HG02970 (cell line): Measurements from ENCODE around the gene ZNF283.
"Not testable (repeated sequence)": the region's sequence is repeated elsewhere in the genome, so short reads cannot be mapped to it uniquely, and the experiment has no call there.

Experiments
- ATAC-seq: cut with Tn5 transposase; IDR thresholded peaks from one replicate; pipeline ENCODE4 v1.9.1; 2021; ENCODE audit warnings: mild to moderate bottlenecking, moderate library complexity, moderate number of reproducible peaks; ENCODE audit not compliant: unreplicated experiment, low FRiP score

The ZNF283 gene

GRCh38 chr19:43798546-43799409 lies 28.3 kb upstream of the ZNF283 start:
- no peak for ATAC-seq

GRCh38 chr19:43799502-43800142 lies 27.5 kb upstream of the ZNF283 start:
- ATAC-seq: no peak

GRCh38 chr19:43802216-43802951 lies 24.7 kb upstream of the ZNF283 start, which contains the start of gene LYPD5:
TSS of gene LYPD5 (minus strand) at chr19:43802447. CDS start at chr19:43802380, 67 bp downstream.
- no peak for ATAC-seq

- ATAC-seq: no peak
Measured at GRCh38 chr19:43804432-43804831, 22.7 kb upstream of the ZNF283 start.

- not testable (repeated sequence) for ATAC-seq
Measured at GRCh38 chr19:43806401-43806800, 20.7 kb upstream of the ZNF283 start.

- no peak for ATAC-seq
Measured at GRCh38 chr19:43806848-43807247, 20.3 kb upstream of the ZNF283 start.

GRCh38 chr19:43807651-43808050 lies 19.5 kb upstream of the ZNF283 start:
- ATAC-seq: no peak

GRCh38 chr19:43809762-43810696 lies 17.1 kb upstream of the ZNF283 start:
- ATAC-seq: no peak

GRCh38 chr19:43811837-43812236 lies 15.3 kb upstream of the ZNF283 start:
- ATAC-seq: no peak

- no peak for ATAC-seq
Measured at GRCh38 chr19:43812259-43812658, 14.9 kb upstream of the ZNF283 start.

- no peak for ATAC-seq
Measured at GRCh38 chr19:43812688-43813087, 14.4 kb upstream of the ZNF283 start.

GRCh38 chr19:43814663-43815352 lies 12.3 kb upstream of the ZNF283 start:
- no peak for ATAC-seq

GRCh38 chr19:43817454-43817853 lies 9.7 kb upstream of the ZNF283 start:
- ATAC-seq: not testable (repeated sequence)

- ATAC-seq: no peak
Measured at GRCh38 chr19:43818500-43818899, 8.6 kb upstream of the ZNF283 start.

- ATAC-seq: no peak
Measured at GRCh38 chr19:43820098-43820883, 6.8 kb upstream of the ZNF283 start.

GRCh38 chr19:43820884-43821215 lies 6.3 kb upstream of the ZNF283 start:
- ATAC-seq: no peak

- not testable (repeated sequence) for ATAC-seq
Measured at GRCh38 chr19:43823856-43824255, 3.3 kb upstream of the ZNF283 start.

GRCh38 chr19:43824572-43824971 lies 2.5 kb upstream of the ZNF283 start:
- ATAC-seq: not testable (repeated sequence)

GRCh38 chr19:43839139-43839538 lies 12.0 kb downstream of the ZNF283 start:
- ATAC-seq: no peak
